Stimulated activated naive CD8-positive, alpha-beta T cell treated with anti-CD3 and anti-CD28 coated beads, Interleukin-15, amount 100 ng/mL, for 72 hours (primary cell): ENCODE data around the gene RPRD2.

Source experiments
- ATAC-seq: fragments of 150-1000 bp; cut with Tn5 transposase; 2 replicates; pipeline ENCODE4 v1.10.0; 2021; ENCODE audit warnings: mild to moderate bottlenecking, moderate library complexity
- DNase-seq, 2 donors: peaks; one replicate each; pipeline ENCODE4 v3.0.0; 2021 to 2022
- H3K27ac Mint-ChIP-seq, 2 donors: one replicate each; pipeline ENCODE4 v1.8.0; 2022; ENCODE audit warnings: mild to moderate bottlenecking in 2 of 2, mixed read lengths in 2 of 2, moderate library complexity in 2 of 2
- H3K27me3 Mint-ChIP-seq: one replicate; pipeline ENCODE4 v1.8.0; 2022; ENCODE audit warnings: mixed read lengths
- H3K4me1 Mint-ChIP-seq: one replicate; pipeline ENCODE4 v1.8.0; 2022; ENCODE audit warnings: mild to moderate bottlenecking, mixed read lengths
- H3K4me3 Mint-ChIP-seq, 2 donors: one replicate each; pipeline ENCODE4 v1.8.0; 2022; ENCODE audit warnings: mild to moderate bottlenecking in 2 of 2, mixed read lengths in 2 of 2, moderate library complexity in 1 of 2
- H3K9me3 Mint-ChIP-seq, 2 donors: one replicate each; pipeline ENCODE4 v1.8.0; 2022; ENCODE audit warnings: mixed read lengths in 2 of 2

RPRD2 gene

GRCh38 chr1:150477320-150477719 is 113.4 kb downstream of the RPRD2 start:
- H3K4me3 Mint-ChIP-seq, result no peak overlapping the region
- no peak overlapping the region for H3K27ac Mint-ChIP-seq
- H3K27me3 Mint-ChIP-seq, result no peaks in the 10 kb centered on the region
- ATAC-seq (no peak), DNase-seq (no peak)
- H3K4me1 Mint-ChIP-seq, result peaks cover 10% of the 10 kb centered on the region
- H3K9me3 Mint-ChIP-seq, result no peaks in the 10 kb centered on the region

DNA sequence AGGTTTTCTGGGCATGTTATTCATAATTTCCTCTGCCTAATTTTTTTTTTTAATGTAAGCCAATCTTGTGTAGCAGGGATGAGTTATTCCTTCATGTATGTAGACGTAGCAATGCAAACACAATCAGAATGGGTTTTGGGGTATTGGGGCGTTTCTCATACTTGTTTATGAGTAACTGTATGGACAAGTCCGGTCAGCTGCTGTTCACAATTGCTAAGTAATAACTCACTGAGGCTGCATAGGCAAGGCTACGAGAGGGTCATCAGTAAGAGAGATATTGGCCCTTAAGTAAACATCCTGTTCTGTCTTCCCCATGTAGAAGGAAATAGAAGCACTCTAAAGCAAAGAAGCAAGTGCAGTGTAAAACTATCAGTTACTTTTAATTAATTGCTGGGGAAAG is 113.8 kb downstream of the RPRD2 start:
- H3K4me1 Mint-ChIP-seq, result peaks cover 10% of the 10 kb centered on the region
- ATAC-seq, result no peak
- no peaks in the 10 kb centered on the region for H3K27me3 Mint-ChIP-seq
- no peak overlapping the region for H3K4me3 Mint-ChIP-seq
- no peak overlapping the region for H3K27ac Mint-ChIP-seq
- no peak for DNase-seq
- H3K9me3 Mint-ChIP-seq, result no peaks in the 10 kb centered on the region

DNA sequence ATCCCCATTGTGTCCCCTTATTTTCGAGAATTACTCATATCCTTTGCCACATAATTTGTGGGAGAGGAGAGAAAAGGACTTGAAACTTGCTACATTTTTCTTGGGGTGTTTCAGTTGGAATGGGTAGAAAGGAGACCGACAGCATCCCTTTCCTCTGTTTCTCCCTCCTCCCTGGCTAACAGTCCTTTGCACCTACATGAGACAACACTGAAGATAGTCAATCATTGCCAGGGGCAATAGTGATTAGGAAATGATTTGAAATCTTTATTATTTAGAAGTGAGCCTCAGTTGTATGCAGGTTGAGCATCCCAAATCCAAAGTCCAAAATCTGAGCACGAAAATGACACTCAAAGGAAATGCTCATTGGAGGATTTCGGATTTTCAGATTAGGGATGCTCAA is 115.4 kb downstream of the RPRD2 start:
- H3K9me3 Mint-ChIP-seq, result no peaks in the 10 kb centered on the region
- no peak for DNase-seq
- no peaks in the 10 kb centered on the region for H3K27me3 Mint-ChIP-seq
- peaks cover 10% of the 10 kb centered on the region for H3K4me1 Mint-ChIP-seq
- peak overlapping the region in 1 of 2 donors; percentile 42 for H3K27ac Mint-ChIP-seq
- H3K4me3 Mint-ChIP-seq, result no peak overlapping the region
- ATAC-seq, result no peak

- Mint-ChIP-seq H3K27ac (no peak overlapping the region), H3K9me3 (no peaks in the 10 kb centered on the region), H3K27me3 (no peaks in the 10 kb centered on the region), H3K4me1 (peaks cover 13% of the 10 kb centered on the region), H3K4me3 (no peak overlapping the region)
- DNase-seq (no peak), ATAC-seq (no peak)
Observed at GRCh38 chr1:150479927-150480352, 116.0 kb downstream of the RPRD2 start.

GRCh38 chr1:150484431-150484830 is 120.5 kb downstream of the RPRD2 start:
- H3K4me3 Mint-ChIP-seq, result no peak overlapping the region

DNA sequence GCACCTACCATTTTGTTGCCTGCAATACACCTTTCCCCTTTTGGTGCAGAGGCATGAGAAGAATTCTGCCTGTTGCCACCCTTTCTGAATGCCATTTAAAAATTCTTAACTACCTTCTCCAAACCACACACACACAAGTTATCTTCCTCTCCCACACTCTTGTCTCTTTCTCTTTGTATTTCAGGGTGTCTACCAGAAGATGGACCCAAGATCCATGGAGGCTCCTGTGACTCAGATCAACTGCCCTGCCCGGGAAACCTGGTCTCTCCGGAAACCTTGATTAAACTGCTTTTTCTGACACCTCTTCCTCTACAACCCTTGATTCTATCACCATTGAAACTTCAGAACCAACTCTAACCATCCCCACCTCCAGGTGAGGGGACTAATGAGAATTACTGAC is 120.9 kb downstream of the RPRD2 start:
- peaks cover 28% of the 10 kb centered on the region for H3K4me1 Mint-ChIP-seq
- no peak for ATAC-seq
- no peak for DNase-seq
- H3K27ac Mint-ChIP-seq, result no peak overlapping the region
- H3K27me3 Mint-ChIP-seq, result no peaks in the 10 kb centered on the region
- H3K4me3 Mint-ChIP-seq, result no peak overlapping the region
- no peaks in the 10 kb centered on the region for H3K9me3 Mint-ChIP-seq

More at GRCh38 chr1:150484431-150484830, 120.5 kb downstream of the RPRD2 start:
- Mint-ChIP-seq H3K27ac (no peak overlapping the region), H3K9me3 (no peaks in the 10 kb centered on the region), H3K27me3 (no peaks in the 10 kb centered on the region), H3K4me1 (peaks cover 28% of the 10 kb centered on the region)
- no peak for DNase-seq
- ATAC-seq, result no peak

- H3K4me3 Mint-ChIP-seq, result peak within 1 kb of the TSS; percentile 92 to 98
- ATAC-seq (peak; percentile 100), DNase-seq (peak; percentile 96 to 98)
- H3K27ac Mint-ChIP-seq, result peak within 1 kb of the TSS; percentile 95 to 99
- H3K4me1 Mint-ChIP-seq, result peaks cover 28% of the 10 kb centered on the region
- no peaks in the 10 kb centered on the region for H3K27me3 Mint-ChIP-seq
- no peaks in the 10 kb centered on the region for H3K9me3 Mint-ChIP-seq
Observed at GRCh38 chr1:150486966-150487762, 123.2 kb downstream of the RPRD2 start, which contains the start of gene TARS2. Gene TARS2, plus strand, starts transcription at chr1:150487419. Its CDS starts 32 bp downstream, at chr1:150487451.

- peaks cover 28% of the 10 kb centered on the region for H3K4me1 Mint-ChIP-seq
- peak overlapping the region; percentile 92 to 98 for H3K4me3 Mint-ChIP-seq
- DNase-seq (no peak), ATAC-seq (no peak)
- peak overlapping the region; percentile 95 to 99 for H3K27ac Mint-ChIP-seq
- H3K27me3 Mint-ChIP-seq, result no peaks in the 10 kb centered on the region
- H3K9me3 Mint-ChIP-seq, result no peaks in the 10 kb centered on the region
Observed at GRCh38 chr1:150487763-150488115, 123.8 kb downstream of the RPRD2 start.

DNA sequence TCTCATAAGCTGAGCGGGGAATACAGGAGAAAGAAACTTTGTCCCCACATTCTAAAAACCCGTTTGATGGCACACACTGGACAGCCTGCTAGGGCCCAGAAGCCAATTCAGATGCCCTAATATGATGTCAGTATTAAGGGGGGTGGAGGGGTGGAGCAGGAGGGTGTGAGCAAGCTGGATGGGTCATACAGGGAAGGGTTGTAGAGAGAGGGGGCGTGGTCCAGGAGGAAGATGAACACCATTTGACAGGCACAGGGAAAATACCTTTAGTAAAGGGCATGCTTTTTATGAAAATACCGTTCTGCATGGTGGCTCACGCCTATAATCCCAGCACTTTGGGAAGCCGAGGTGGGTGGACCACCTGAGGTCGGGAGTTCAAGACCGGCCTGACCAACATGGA is 129.2 kb downstream of the RPRD2 start:
- DNase-seq (no peak), ATAC-seq (no peak)
- H3K4me3 Mint-ChIP-seq, result no peak overlapping the region
- H3K4me1 Mint-ChIP-seq, result peaks cover 13% of the 10 kb centered on the region
- no peaks in the 10 kb centered on the region for H3K9me3 Mint-ChIP-seq
- no peak overlapping the region for H3K27ac Mint-ChIP-seq
- H3K27me3 Mint-ChIP-seq, result no peaks in the 10 kb centered on the region

- Mint-ChIP-seq H3K4me1 (no peaks in the 10 kb centered on the region), H3K27ac (peak overlapping the region in 1 of 2 donors; percentile 14), H3K27me3 (no peaks in the 10 kb centered on the region), H3K9me3 (no peaks in the 10 kb centered on the region), H3K4me3 (no peak overlapping the region)
- DNase-seq, result no peak
- ATAC-seq, result no peak
Observed at GRCh38 chr1:150498342-150498741, 134.4 kb downstream of the RPRD2 start.

DNA sequence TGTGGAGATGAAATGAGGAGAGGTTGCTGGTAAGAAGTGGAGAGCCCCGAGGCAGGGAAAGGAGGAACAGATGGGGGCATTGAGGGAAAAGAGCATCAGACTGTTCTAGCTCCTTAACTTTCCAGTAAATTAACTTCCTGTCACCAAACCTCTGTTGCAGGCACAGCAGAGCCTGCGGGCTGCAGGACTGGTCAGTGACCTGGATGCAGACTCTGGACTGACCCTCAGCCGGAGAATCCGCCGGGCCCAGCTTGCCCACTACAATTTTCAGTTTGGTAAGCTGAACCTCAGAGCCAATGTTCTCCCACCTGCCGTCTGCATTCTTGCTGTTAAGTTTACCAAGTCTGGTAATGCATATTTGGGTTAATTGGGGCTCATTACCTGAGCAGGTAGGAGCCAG is 141.5 kb downstream of the RPRD2 start:
- no peaks in the 10 kb centered on the region for H3K27me3 Mint-ChIP-seq
- peaks cover 9% of the 10 kb centered on the region for H3K4me1 Mint-ChIP-seq
- ATAC-seq (no peak), DNase-seq (no peak)
- no peak overlapping the region for H3K4me3 Mint-ChIP-seq
- H3K9me3 Mint-ChIP-seq, result no peaks in the 10 kb centered on the region
- H3K27ac Mint-ChIP-seq, result no peak overlapping the region

- DNase-seq, result no peak
- no peaks in the 10 kb centered on the region for H3K9me3 Mint-ChIP-seq
- H3K27ac Mint-ChIP-seq, result peak within 1 kb of the TSS in 1 of 2 donors; percentile 71
- ATAC-seq, result no peak
- H3K27me3 Mint-ChIP-seq, result no peaks in the 10 kb centered on the region
- H3K4me1 Mint-ChIP-seq, result peaks cover 10% of the 10 kb centered on the region
- H3K4me3 Mint-ChIP-seq, result no peak within 1 kb of the TSS
Observed at GRCh38 chr1:150507912-150508864, 144.2 kb downstream of the RPRD2 start, which contains the start of gene ECM1. Gene ECM1, plus strand, starts transcription at chr1:150508109. Its CDS starts 101 bp downstream, at chr1:150508210.

DNA sequence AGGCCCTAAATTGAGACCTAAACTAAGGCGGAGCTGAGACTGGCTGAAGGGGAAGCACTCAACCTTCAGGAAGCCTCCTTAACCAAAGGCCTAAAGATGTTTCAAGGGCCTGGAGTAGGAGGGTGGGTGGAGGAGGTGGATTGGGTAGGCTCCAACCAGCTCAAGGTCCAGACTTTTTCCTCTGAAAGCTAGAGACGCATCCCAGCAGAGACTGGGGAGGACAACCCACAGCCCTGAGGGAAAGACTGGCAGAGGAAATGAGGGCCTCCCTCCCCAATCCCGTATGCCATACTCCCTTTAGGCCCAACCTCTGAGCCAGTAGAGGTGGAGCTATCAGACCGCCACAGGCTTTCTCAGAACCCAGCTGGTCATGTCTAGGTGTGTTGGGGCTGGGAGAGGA is 145.0 kb downstream of the RPRD2 start:
- DNase-seq (no peak), ATAC-seq (no peak)
- H3K4me1 Mint-ChIP-seq, result peaks cover 15% of the 10 kb centered on the region
- no peak overlapping the region for H3K27ac Mint-ChIP-seq
- no peak overlapping the region for H3K4me3 Mint-ChIP-seq
- no peaks in the 10 kb centered on the region for H3K27me3 Mint-ChIP-seq
- H3K9me3 Mint-ChIP-seq, result no peaks in the 10 kb centered on the region

DNA sequence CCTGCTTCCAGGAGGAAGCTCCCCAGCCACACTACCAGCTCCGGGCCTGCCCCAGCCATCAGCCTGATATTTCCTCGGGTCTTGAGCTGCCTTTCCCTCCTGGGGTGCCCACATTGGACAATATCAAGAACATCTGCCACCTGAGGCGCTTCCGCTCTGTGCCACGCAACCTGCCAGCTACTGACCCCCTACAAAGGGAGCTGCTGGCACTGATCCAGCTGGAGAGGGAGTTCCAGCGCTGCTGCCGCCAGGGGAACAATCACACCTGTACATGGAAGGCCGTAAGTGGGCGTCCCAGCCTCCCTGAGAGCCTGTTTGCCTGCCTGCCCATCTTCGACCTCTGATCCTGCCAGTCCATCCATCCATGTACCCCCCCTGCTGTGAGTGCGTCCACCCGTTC is 147.6 kb downstream of the RPRD2 start:
- ATAC-seq, result no peak
- H3K27ac Mint-ChIP-seq, result no peak overlapping the region
- no peaks in the 10 kb centered on the region for H3K27me3 Mint-ChIP-seq
- peaks cover 31% of the 10 kb centered on the region for H3K4me1 Mint-ChIP-seq
- H3K4me3 Mint-ChIP-seq, result no peak overlapping the region
- no peaks in the 10 kb centered on the region for H3K9me3 Mint-ChIP-seq
- no peak for DNase-seq

DNA sequence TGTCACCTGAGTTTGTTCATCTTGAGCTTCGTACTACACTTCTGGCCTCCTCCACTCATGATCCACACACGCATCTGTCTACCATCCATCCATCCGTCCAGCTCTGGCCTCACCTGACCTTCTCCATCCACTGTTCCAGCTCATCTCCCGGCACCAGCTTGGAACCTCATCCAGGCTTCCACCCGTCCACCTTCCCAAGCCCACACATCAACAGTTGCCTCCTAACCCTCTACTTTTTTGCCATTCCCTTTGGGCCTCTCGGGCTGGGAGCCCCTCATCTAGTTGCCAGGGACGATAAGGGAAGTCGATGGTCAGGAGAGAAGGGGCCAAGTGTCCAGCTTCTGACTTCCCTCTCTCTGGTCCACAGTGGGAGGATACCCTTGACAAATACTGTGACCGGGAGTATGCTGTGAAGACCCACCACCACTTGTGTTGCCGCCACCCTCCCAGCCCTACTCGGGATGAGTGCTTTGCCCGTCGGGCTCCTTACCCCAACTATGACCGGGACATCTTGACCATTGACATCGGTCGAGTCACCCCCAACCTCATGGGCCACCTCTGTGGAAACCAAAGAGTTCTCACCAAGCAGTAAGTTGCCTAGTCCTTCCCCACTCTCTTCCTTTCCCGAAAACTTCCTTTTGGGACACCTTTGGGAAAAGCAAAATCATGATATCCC is 148.2 kb downstream of the RPRD2 start:
- no peaks in the 10 kb centered on the region for H3K27me3 Mint-ChIP-seq
- ATAC-seq, result no peak
- H3K9me3 Mint-ChIP-seq, result no peaks in the 10 kb centered on the region
- no peak overlapping the region for H3K27ac Mint-ChIP-seq
- H3K4me1 Mint-ChIP-seq, result peaks cover 34% of the 10 kb centered on the region
- no peak overlapping the region for H3K4me3 Mint-ChIP-seq
- DNase-seq, result no peak
